NCI-H2227 (cell line): Measurements from ENCODE around the gene VIPR2.

Experiments used
- DNase-seq: peaks from one replicate; lab custom pipeline; 2025; ENCODE audit not compliant: unreplicated experiment; lab: John Stamatoyannopoulos, UW

VIPR2 gene

DNA sequence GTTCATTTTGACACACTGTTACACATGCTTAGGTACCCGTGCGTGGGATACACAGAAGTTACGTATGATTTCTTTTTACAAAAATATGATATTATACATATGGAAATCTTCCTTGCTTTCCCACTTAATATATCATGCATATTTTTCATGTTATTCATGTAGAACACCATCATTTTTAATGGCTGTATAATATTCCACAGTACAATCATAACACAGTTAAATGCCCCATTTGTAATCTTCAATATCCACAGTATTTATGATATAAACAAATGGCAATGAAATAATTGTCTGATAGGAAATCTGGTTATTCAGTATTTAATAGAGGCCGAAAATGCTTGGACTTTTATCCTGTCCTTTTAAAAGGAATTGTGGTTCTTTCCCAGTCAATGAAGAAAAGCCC lies 23.2 kb downstream of the VIPR2 start:
- no peak for DNase-seq

DNA sequence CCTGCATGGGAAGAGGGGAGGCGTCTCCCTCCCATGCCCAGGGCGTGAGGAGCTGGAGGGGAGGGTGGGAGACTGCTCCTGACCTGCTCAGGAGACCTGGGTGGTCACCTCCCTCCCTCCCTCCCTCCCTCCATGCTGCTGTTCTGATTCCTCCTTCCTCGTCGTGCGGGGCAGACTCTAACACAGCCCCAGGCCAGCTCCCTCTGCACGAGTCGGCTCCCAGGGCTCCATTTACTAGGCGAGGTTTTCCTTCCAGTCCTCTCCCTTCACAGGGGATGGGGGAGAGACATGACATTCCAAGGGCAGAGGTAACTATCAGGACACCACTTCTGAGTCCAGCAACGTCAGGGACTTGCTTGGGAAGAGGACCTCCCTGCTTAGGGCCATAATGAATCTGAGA lies 23.6 kb downstream of the VIPR2 start:
- no peak for DNase-seq

DNA sequence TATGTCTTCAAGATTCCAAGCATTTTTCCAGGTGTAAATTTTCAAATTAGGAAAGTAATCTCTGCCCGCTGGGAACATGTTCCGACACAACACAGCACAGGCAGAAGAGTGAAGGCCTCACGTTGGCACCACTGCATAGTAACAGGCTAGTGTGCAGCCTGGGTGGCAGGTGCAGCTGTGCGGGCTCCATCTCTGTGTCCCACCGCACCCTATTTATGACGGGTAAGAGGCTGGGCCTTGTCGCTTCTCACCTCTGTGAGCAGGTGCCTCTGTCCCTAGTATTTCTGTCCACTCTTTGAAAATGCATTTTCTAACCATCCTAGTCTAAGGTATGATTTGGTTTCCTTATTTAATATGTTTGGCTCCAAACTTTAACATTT lies 24.1 kb downstream of the VIPR2 start:
- no peak for DNase-seq

DNA sequence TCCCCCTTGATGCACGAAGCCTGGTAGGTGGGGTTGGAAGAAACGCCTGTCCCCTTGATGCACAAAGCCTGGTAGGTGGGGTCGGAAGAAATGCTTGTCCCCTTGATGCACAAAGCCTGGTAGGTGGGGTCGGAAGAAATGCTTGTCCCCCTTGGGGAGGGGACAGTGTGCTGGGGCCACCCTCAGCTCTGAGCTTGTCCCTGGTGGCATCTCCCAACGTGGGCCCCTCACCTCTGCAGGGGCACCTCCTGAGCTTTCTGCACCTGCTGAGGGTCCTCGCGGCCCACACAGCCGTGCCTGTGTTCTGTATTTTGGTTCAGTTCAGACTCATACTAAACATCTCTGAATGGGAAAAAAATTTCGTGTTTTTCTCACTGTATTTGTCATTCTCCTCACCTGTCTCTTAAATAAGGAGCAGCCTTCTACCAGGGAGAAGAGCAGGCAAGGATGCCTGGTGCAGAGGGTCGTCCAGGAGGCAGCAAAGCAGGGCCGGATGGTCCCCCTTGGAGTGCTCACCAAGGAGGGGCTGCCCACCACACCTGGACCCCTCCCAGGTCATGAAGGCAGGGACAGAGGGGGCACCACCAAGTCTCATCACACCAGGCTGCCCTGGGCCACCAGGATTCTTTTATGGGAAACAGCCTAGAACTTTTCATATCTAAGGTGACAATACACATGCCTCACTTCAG lies 24.7 kb downstream of the VIPR2 start:
- no peak for DNase-seq

- DNase-seq = no peak
Measured at GRCh38 chr7:159119026-159119741, 25.5 kb downstream of the VIPR2 start.

DNA sequence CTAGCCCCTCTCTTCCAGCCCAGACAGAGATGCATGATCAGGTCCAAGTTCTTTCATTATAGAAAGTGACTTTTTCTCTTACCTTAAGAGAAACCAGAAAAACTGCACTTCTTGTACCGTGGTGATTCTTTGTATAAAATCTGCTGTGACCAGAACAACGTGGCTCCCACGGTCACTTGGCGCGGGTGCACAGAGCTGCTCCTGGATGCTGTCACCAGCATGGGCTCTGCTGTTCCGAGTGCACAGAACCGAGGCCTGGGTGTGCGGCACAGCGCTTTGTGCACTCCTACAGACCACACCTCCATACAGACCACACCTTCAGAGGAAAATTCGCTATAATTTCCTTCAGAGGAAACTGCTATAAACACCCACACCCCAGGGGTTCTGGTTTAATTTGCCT lies 26.0 kb downstream of the VIPR2 start:
- no peak for DNase-seq

DNA sequence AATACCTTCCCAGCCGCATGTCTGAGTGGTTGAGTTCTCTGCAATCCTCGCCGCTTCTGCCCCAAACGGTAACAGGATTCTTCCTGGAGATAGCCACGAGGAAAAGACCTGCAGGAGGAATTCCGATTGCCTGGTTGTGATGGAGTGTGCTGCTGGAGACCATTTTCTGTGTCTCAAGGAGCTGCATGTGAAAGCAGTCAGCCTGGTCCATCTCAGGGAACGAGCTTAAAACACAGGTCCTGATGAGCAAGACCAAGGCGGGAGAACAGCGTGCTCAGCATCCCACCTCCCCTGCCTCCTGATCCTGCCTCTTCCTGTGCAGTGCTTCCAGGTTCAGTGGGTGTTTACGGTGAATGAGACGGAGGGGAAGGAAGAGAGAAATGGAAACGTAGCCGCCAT lies 26.5 kb downstream of the VIPR2 start:
- no peak for DNase-seq

DNA sequence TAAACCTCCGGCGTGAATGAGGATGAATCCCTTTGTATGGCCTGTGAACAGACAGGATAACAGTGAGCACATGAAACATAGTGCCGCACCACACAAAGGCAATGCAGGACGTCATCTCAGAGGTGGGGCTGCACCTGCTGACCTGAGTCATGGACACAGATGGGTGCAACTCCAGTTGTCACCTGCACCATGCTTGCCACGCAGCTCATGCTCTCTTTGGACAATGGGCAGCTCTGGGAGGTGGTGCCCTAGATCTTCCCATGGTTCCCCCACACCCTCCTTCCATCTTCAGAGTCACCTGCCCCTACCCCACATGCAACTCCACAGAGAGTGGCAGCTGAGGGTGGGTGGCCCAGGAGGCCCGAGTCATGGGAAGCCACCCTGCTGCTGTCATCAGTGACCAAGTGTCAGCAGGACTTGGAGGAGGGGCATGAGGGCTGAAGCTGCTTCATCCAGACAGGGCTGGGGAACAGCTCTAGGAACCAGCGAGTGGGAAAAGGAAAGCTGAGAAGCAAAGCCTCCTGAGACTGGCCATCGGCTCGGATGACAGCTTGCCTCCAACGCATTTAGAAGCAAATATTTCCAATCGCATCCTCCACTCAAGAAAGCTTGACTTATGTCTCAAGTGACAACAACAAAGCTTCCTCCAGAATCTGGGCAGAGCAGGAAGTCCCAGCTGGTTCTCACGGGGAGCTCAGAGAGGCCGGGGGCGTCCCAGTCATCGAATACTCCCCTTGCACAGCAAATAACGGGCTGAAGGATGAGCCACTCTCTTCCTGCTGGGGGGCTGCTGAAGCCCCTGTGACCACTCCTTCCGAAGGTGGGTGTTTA lies 27.1 kb downstream of the VIPR2 start:
- no peak for DNase-seq

DNA sequence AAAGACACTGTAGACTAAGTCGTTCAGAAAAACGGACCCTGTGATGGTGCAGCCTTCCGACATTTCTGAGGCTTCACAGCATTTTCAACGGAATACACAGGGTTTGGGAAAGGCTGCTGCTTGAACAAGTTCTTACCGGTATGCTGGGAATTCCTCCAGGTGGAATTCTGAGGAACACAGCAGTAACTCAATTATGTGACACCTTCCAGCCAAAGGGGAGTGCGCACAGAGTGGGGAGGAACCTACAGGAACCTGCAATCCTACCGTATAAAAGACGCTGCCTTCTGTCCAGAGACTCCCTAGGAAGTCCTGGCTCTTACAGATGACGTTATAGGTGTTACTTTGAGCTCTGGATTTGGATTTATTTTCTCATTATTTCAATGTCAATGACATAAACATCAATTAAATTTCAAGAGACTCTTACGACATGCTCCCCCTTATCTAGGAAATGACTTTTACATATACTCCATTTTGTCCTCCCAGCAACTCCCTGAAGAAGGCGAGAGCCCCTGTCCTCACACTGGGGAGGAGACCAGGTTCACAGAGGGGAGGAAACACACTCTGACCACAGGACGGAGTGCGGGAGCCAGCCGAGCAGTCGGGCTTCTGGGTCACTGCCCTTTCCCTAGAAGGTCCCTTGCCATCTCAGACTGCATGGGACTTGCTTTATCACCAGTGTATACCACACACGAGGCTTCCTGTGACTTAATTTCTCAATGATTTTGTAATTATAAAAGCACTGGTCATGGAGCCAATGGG lies 27.9 kb downstream of the VIPR2 start:
- no peak for DNase-seq

GRCh38 chr7:159115601-159116501 lies 28.8 kb downstream of the VIPR2 start:
- no peak for DNase-seq

GRCh38 chr7:159114981-159115380 lies 29.7 kb downstream of the VIPR2 start:
- DNase-seq = no peak

DNA sequence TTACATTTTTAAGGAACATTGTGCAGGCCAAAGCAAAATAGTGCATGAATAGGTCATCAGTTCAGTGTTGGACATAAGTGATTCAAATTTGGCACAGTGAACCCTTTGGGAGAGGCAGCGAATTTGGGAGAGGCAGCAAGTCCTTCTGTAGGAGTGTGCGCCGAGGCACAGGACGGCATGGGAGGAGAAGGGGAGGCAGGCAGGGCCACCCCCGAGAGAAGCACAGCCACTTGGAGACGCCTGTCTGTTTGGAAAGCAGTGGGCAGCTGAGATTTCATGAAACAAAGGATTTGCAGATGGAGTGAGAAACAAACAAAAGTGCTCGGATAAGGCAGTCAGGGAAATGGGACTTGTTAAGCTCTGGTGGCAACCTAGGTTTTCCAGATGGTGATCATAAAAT lies 30.6 kb downstream of the VIPR2 start:
- no peak for DNase-seq

GRCh38 chr7:159113056-159113455 lies 31.6 kb downstream of the VIPR2 start:
- no peak for DNase-seq

- DNase-seq = no peak
Measured at GRCh38 chr7:159112136-159113011, 32.3 kb downstream of the VIPR2 start.

DNA sequence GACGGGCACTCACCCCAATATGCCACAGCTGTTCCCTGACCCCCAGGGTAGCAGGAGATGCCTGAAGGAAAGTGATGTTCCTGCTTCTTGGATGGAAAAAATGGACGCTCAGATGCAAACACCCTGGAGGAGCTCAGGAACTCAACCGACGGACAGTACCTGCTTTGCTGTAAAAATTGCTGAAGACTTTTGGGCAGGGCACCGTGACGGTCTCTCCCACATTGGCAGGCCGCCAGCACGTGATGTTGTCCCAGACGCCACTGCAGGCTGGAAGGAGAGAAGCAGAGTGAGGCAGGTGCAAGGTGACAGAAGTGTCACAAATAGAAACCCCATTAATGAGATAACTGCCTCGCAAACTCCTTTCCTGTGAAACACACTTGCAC lies 35.0 kb downstream of the VIPR2 start:
- DNase-seq = no peak

DNA sequence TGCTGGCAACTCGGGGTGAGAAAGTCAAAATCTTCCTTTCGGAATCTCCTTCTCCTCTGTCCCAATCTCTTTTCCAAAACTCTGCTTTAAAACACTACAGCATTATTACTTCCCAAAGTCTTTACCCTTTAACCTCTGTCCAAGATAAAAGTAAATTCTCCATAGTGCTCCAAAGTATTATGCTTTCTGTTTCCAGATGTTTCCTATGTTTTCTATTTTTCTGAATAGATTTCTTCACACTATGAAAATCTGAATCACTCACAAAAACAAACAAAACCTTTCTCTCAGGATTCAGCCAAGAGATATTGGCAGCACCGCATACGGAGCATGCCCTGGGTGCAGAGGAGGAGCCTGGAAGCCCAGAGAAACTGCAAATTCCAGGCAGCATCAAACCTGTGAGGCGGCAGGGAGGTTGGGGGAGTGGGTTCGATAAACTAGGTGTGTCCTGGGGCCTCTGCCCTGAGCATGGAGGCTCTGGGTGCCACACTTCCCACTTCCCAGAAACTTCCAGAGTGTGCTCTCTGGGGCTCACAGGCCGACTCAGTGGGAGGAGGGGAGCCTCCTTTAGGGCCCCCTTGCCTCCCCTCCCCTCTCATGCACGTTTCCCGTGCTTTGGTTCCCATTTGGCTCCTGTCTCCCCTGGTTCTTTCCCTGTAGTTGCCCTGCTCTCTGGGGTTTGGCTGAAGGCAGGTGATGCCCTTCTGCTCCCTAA lies 35.6 kb downstream of the VIPR2 start:
- DNase-seq = no peak

DNA sequence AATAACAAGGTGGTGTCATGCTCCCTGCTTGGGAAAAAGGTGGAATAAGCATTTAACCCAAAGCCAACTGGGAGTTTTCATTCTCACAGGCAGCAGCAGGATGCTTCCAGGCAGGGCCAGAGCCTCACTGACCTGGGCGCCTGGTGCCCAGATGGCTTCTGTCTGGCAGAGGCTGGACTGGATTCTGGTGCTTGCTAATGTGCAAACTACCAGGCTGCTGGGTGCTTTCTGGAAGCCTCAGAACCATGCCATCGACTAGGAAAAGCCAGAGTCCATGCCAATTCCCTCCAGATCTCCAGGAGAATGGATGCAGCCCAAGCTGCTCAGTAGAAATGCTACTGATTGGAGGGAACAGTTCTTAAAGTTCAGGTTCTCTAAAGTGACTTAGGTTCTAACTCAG lies 36.2 kb downstream of the VIPR2 start:
- no peak for DNase-seq

DNA sequence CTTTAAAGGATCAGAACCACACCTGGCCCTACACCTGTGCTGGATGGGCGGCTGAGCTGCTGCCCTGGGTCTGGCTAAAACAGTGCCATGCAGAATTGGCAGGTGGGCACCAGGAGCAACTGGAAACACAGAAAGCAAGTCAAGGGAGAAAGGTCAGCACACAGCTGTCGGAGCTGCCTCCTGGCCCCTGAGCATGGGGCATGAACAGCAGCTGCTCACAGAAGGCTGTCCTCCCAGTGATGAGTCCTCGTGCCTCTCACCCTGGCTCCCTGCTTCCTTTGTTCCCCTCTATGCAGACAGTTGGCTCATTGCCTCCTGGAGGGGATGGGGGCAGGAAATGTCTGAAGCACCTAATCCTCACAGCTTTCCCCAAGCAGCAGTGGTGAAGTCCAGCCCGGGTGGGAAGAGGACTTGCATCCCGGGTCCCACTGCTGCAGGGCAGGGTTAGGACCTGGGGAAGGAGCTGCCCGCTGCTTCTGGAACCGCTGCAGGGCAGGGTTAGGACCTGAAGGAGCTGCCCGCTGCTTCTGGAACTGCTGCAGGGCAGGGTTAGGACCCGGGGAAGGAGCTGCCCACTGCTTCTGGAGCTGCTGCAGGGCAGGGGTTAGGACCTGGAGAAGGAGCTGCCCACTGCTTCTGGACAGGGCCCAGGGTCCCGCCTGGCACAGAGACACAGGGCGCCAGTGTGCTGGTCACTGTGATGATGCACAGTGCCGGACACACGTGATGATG lies 37.3 kb downstream of the VIPR2 start:
- DNase-seq = no peak
